GM21619 (cell line): ENCODE measurements around the gene ABCC4.

Source experiments
- ATAC-seq: cut with Tn5 transposase; IDR thresholded peaks from one replicate; pipeline ENCODE4 v1.9.1; 2021; ENCODE audit not compliant: unreplicated experiment

ABCC4 gene

GRCh38 chr13:95128045-95128643 is 173.1 kb downstream of the ABCC4 start:
- no peak for ATAC-seq

- ATAC-seq: no peak
Observed at GRCh38 chr13:95124959-95125358, 176.3 kb downstream of the ABCC4 start.

- ATAC-seq: no peak
Observed at GRCh38 chr13:95123726-95124125, 177.5 kb downstream of the ABCC4 start.

DNA sequence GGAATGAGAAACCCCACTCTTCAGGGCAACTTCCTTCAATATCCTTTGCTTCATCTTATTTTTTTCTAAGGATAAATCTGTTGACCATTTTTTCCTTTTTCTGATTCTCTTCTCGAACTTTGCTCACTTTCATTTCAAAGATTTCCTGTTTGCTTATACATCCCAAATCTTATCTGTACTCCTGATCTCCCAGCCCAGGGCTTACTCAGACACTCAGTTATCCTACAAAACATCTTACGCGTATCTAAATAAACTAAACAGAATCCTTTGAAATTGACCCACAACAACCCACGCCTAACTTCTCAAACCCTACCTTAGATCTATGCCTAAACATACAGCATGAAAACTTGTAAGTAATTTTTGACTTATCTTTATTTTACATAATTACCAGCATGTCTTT is 179.2 kb downstream of the ABCC4 start:
- ATAC-seq: no peak

- ATAC-seq: no peak
Observed at GRCh38 chr13:95121516-95121915, 179.7 kb downstream of the ABCC4 start.

GRCh38 chr13:95120650-95121049 is 180.6 kb downstream of the ABCC4 start:
- ATAC-seq: no peak

DNA sequence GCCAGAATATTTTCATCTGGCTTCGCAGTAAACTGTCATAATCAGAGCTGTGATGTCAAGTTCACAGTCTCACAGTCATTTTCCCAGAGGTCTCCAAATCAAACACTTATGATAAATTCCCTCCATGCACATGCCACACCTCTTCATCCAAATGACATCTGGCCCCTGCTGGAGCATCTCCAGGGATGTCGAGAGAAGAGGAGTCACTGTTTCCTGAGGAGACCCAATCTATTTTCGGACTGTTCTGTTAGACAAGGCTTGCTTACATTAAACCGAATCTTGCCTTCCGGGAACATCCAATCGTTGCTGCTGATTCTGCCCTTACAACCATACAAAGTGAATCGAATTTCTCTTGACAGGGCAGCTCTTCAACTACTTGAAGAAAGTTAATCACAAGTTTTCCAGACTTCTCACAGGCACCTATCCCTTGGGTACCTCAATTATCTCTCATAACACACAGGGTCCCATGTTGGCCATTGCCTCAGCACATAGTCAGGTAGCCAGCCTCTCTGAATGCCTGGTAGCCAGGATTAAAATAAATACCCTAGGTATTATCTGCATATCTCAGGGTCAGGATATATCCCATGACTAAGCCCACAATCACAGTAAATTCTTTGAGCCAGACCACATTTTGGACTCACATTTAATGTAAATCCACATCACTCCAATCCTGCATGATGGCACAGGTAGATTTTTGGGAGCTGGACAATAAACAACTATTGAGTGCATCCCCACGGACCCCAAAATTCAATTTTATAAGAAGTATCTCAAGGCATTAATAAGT is 182.5 kb downstream of the ABCC4 start:
- ATAC-seq: no peak

- no peak for ATAC-seq
Observed at GRCh38 chr13:95117092-95117491, 184.2 kb downstream of the ABCC4 start.

DNA sequence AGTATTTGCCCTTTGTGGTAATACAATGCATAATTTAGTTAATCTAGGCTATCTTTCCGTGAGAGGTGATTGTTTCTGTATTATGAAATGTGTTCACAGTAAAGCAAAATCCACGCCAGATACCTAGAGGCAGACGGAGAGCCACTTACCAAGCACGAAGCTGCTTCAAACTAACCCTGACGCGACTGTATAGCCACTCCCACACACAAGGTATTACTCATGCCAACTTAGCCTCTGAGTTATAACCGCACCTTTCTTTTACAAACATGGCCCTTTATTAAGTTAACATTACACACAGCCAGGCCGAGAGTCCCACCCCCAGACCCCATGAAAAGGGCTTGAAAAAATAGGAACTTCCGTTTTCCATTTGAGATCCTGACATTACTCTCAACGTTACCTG is 185.7 kb downstream of the ABCC4 start:
- no peak for ATAC-seq

DNA sequence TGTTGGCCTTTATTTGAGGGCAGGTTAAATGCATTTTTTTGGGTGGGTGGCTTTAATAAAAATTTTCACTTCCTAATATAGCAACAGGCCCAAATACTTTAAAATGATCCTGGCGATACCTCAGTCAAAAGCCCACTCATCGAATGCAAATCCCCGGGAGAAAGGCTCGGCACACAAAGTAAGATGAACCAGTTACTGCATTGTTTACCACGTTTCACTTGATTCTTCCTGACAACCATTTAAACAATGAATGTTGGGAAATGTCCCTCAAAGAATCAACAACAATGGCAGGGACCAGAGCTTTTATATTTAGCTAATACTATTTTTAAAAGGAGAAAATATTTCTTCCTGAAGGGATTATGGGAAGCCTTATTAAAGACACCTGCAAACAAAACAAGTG is 187.7 kb downstream of the ABCC4 start:
- no peak for ATAC-seq

DNA sequence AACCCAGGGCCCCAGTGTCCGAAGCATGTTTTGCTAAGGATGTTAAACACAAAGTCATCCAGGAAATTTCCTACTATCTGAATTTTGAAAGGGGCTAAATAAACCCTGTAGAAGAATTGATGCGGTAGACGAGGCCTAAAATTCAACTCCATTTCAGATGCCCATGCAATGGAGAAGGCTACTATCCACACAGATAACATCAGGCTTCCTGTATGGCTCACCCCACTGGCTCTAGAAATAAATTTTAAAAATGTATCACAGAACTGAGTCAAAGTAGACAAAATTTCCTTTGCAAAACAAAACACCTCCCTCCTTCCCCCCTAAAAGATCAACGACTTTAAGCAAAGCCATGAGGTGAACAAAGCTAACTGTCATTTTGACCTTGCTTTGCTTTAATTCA is 188.4 kb downstream of the ABCC4 start:
- ATAC-seq: no peak

DNA sequence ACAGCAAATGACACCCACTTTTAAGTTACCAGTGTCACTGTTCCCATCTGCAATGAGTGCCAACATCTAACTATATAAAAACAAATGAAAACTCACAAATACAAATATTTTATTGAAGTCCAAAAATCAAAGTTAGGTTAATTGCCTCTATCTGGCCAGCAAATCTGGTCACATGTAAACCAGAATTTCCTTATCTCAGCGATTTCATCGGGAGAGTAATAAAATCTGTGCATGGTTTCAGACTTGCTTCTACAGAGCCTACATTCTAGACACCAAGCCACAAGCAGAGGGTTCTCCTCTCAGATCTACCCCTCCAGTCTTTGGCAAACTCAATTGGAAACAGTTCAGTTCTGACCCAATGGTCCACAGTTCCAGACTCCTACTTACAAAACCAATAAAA is 189.6 kb downstream of the ABCC4 start:
- no peak for ATAC-seq

DNA sequence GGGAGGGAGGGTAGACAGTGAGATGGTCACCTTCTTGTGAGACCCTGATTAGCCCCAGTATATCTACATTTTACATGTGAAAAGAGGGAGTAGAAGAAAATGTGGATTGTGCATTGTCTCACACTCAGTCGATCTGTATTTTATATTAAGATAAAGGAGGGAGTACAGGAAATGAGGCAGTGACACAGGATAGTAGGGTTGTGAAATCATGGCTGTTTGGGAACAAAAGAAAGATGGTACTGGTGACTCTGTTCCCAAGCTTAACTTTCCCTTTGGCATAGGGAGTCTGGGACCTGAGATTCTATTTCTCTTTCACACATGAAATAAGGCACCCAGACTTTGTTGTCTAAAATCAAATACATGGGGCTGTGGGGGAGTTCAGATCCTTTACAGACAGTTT is 194.7 kb downstream of the ABCC4 start:
- no peak for ATAC-seq

GRCh38 chr13:95100525-95101433 is 200.5 kb downstream of the ABCC4 start:
- no peak for ATAC-seq

DNA sequence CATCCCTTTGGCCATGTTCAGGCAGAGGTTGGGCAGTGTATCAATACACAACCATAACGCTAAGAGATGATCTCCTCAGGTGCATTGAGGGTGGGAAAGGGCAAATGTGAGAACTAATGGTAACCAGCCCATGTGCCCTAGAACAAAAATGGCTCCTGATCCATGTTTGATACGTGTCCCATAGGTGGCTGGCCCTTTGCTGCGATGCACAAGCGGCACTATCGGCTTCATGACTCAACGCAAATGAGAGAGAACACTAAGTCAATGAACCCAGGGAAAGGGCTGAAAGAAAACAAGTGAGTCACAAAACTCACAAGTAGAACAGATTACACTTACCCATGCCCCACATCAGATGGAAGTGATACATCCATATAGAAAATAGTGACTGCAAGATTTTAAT is 201.7 kb downstream of the ABCC4 start:
- ATAC-seq: no peak

DNA sequence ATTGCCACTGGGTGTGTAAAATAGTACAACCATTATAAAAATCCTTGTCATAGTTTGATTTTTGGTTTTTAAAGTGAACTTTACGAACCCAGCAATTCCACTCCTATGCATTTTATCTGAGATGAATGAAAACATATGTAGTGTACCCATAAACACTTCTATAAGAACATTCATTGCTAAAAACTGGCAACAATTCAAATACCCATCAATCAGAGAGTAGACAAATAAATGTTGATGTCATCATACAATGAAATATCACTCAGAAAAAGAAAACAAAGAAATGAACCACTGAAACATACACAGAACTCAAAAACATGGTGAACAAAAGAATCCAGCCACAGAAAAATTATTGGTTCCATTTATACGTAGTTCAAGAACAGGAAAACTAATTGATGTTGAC is 202.3 kb downstream of the ABCC4 start:
- ATAC-seq: no peak

GRCh38 chr13:95091755-95092154 is 209.5 kb downstream of the ABCC4 start:
- no peak for ATAC-seq

DNA sequence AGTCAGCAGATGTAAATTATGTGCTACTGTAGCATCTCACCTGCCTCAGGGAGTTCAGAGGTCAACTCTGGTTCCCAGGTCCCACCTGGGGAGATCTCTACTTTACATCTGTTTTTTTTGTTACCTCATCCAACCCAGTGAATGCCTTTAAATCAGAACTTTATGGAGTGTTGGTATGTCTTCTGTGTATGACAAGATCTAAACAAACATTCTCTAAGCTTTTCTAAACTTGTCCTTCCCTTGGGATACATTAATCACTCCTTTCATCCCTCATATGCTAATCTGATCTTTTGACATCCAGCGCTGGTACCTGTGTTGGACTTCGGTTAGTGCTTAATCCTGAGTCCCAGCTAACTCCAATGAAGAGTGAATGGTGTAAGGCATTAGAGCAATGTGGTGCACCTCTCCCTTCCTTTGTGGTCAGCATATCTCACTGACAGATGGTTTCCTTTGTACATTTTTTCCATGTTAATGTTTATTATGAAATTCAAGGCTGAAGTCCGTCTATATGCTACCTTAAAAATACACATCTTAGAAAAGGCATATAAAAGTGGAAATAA is 213.4 kb downstream of the ABCC4 start:
- ATAC-seq: no peak

- ATAC-seq: no peak
Observed at GRCh38 chr13:95086761-95087160, 214.5 kb downstream of the ABCC4 start.

GRCh38 chr13:95083758-95084157 is 217.5 kb downstream of the ABCC4 start:
- ATAC-seq: no peak

- no peak for ATAC-seq
Observed at GRCh38 chr13:95083066-95083465, 218.2 kb downstream of the ABCC4 start.
